Activated CD4-positive, CD25-positive, alpha-beta regulatory T cell treated with anti-CD3 and anti-CD28 coated beads, Interleukin-2, amount 50 U/mL, for 24 hours (primary cell): ENCODE measurements around the gene ZNF391.
"Not testable (repeated sequence)": the region's sequence is repeated elsewhere in the genome, so short reads cannot be mapped to it uniquely, and the experiment has no call there.

Experiments used
- ATAC-seq, 2 donors: fragments of 150-1000 bp; cut with Tn5 transposase; one replicate each; pipeline ENCODE4 v1.10.0; 2021; ENCODE audit warnings: mild to moderate bottlenecking in 1 of 2, moderate library complexity in 1 of 2

Gene ZNF391

GRCh38 chr6:27388293-27389197 lies at the start of gene ZNF391:
Gene ZNF391, plus strand, starts transcription at chr6:27388759. Its CDS starts 11,612 bp downstream, at chr6:27400371.
- ATAC-seq, result peak; percentile 91

- no peak for ATAC-seq
Measured at GRCh38 chr6:27352850-27353249, 35.7 kb upstream of the ZNF391 start.

GRCh38 chr6:27358786-27359185 lies 29.8 kb upstream of the ZNF391 start:
- ATAC-seq, result no peak

GRCh38 chr6:27359231-27359630 lies 29.3 kb upstream of the ZNF391 start:
- ATAC-seq, result no peak

GRCh38 chr6:27368202-27368601 lies 20.4 kb upstream of the ZNF391 start:
- ATAC-seq, result no peak

GRCh38 chr6:27370391-27370790 lies 18.2 kb upstream of the ZNF391 start:
- ATAC-seq, result no peak

- peak; percentile 99 to 100 for ATAC-seq
Measured at GRCh38 chr6:27374824-27375612, 13.5 kb upstream of the ZNF391 start.

- ATAC-seq, result no peak
Measured at GRCh38 chr6:27375613-27376079, 12.9 kb upstream of the ZNF391 start.

GRCh38 chr6:27378406-27378805 lies 10.2 kb upstream of the ZNF391 start:
- ATAC-seq, result not testable (repeated sequence)

GRCh38 chr6:27381001-27381400 lies 7.6 kb upstream of the ZNF391 start:
- ATAC-seq, result not testable (repeated sequence)

GRCh38 chr6:27383011-27383410 lies 5.5 kb upstream of the ZNF391 start:
- ATAC-seq, result no peak

GRCh38 chr6:27383481-27383880 lies 5.1 kb upstream of the ZNF391 start:
- ATAC-seq, result no peak

- ATAC-seq, result no peak
Measured at GRCh38 chr6:27392623-27393022, 4.1 kb downstream of the ZNF391 start.

- ATAC-seq, result no peak
Measured at GRCh38 chr6:27394073-27394472, 5.5 kb downstream of the ZNF391 start.

- no peak for ATAC-seq
Measured at GRCh38 chr6:27400877-27401642, 12.5 kb downstream of the ZNF391 start.

GRCh38 chr6:27406085-27406484 lies 17.5 kb downstream of the ZNF391 start:
- no peak for ATAC-seq

GRCh38 chr6:27407153-27407814 lies 18.7 kb downstream of the ZNF391 start:
- no peak for ATAC-seq

GRCh38 chr6:27414300-27414699 lies 25.7 kb downstream of the ZNF391 start:
- ATAC-seq, result no peak

GRCh38 chr6:27414996-27415395 lies 26.4 kb downstream of the ZNF391 start:
- ATAC-seq, result no peak

GRCh38 chr6:27415898-27416297 lies 27.3 kb downstream of the ZNF391 start:
- ATAC-seq, result no peak

- ATAC-seq, result no peak
Measured at GRCh38 chr6:27419363-27419762, 30.8 kb downstream of the ZNF391 start.

GRCh38 chr6:27422651-27423332 lies 34.2 kb downstream of the ZNF391 start:
- no peak for ATAC-seq
